ENCODE data around the gene FAM98C.

Gene FAM98C

GRCh38 chr19:38388349-38389100, 14.4 kb upstream of the FAM98C start, which contains the start of gene SPRED3:
Gene SPRED3 (plus strand): TSS chr19:38388697. CDS start chr19:38390303, 1,606 bp downstream.
- Histone ChIP-seq H3K27ac (peak within 1 kb of the TSS; percentile 15; the same call in 1 of the 2 replicates), H3K4me3 (IDR thresholded peaks at IDR 0.05; ENCODE audit: insufficient read depth, low read depth, low read length) (no peak within 1 kb of the TSS), H3K4me2 (peak within 1 kb of the TSS; percentile 89), H2AFZ (ENCODE audit: low read depth) (peak within 1 kb of the TSS; percentile 82), H3K27me3 (ENCODE audit: insufficient read depth, low read depth) (peaks cover 46% of the 10 kb centered on the region), H3K4me1 (ENCODE audit: low read depth, poor library complexity, severe bottlenecking) (peaks cover 11% of the 10 kb centered on the region), H3K79me2 (ENCODE audit: insufficient read depth, low read depth) (no peaks in the 10 kb centered on the region), H3K36me3 (ENCODE audit: insufficient read depth) (no peaks in the 10 kb centered on the region; the same call in 1 of the 2 replicates), H3K9ac (no peak within 1 kb of the TSS), H4K20me1 (ENCODE audit: insufficient read depth) (no peaks in the 10 kb centered on the region)
- no peak for TF ChIP-seq CTCF (conservative IDR thresholded peaks at IDR 0.05; ENCODE audit: low read depth, low read length)

GRCh38 chr19:38389101-38389925, 13.6 kb upstream of the FAM98C start:
- Histone ChIP-seq H3K4me3 (IDR thresholded peaks at IDR 0.05; ENCODE audit: insufficient read depth, low read depth, low read length) (no peak overlapping the region), H3K4me2 (no peak overlapping the region), H3K79me2 (ENCODE audit: insufficient read depth, low read depth) (no peaks in the 10 kb centered on the region), H3K9ac (no peak overlapping the region), H2AFZ (ENCODE audit: low read depth) (no peak overlapping the region), H4K20me1 (ENCODE audit: insufficient read depth) (no peaks in the 10 kb centered on the region), H3K27me3 (ENCODE audit: insufficient read depth, low read depth) (peaks cover 54% of the 10 kb centered on the region), H3K27ac (no peak overlapping the region), H3K36me3 (ENCODE audit: insufficient read depth) (no peaks in the 10 kb centered on the region), H3K4me1 (ENCODE audit: low read depth, poor library complexity, severe bottlenecking) (peaks cover 11% of the 10 kb centered on the region)
- no peak for TF ChIP-seq CTCF (conservative IDR thresholded peaks at IDR 0.05; ENCODE audit: low read depth, low read length)

- Histone ChIP-seq H3K79me2 (ENCODE audit: insufficient read depth, low read depth) (no peaks in the 10 kb centered on the region), H3K4me3 (IDR thresholded peaks at IDR 0.05; ENCODE audit: insufficient read depth, low read depth, low read length) (no peak overlapping the region), H4K20me1 (ENCODE audit: insufficient read depth) (no peaks in the 10 kb centered on the region), H3K27ac (no peak overlapping the region), H3K9ac (no peak overlapping the region), H3K4me2 (no peak overlapping the region), H3K36me3 (ENCODE audit: insufficient read depth) (no peaks in the 10 kb centered on the region), H3K27me3 (ENCODE audit: insufficient read depth, low read depth) (peaks cover 63% of the 10 kb centered on the region), H3K4me1 (ENCODE audit: low read depth, poor library complexity, severe bottlenecking) (peaks cover 11% of the 10 kb centered on the region), H2AFZ (ENCODE audit: low read depth) (no peak overlapping the region)
- no peak for TF ChIP-seq CTCF (conservative IDR thresholded peaks at IDR 0.05; ENCODE audit: low read depth, low read length)
These were observed 12.7 kb upstream of the FAM98C start for GRCh38 chr19:38389957-38390924.

- no peak for TF ChIP-seq CTCF (conservative IDR thresholded peaks at IDR 0.05; ENCODE audit: low read depth, low read length)
- H3K9ac ChIP-seq, result no peak overlapping the region
- H3K4me2 ChIP-seq, result no peak overlapping the region
- no peaks in the 10 kb centered on the region for H4K20me1 ChIP-seq (ENCODE audit: insufficient read depth)
- peaks cover 79% of the 10 kb centered on the region for H3K27me3 ChIP-seq (ENCODE audit: insufficient read depth, low read depth)
- H3K27ac ChIP-seq, result no peak overlapping the region
- peaks cover 5% of the 10 kb centered on the region for H3K4me1 ChIP-seq (ENCODE audit: low read depth, poor library complexity, severe bottlenecking)
- no peak overlapping the region for H3K4me3 ChIP-seq (IDR thresholded peaks at IDR 0.05; ENCODE audit: insufficient read depth, low read depth, low read length)
- no peak overlapping the region for H2AFZ ChIP-seq (ENCODE audit: low read depth)
- H3K36me3 ChIP-seq (ENCODE audit: insufficient read depth), result no peaks in the 10 kb centered on the region
- H3K79me2 ChIP-seq (ENCODE audit: insufficient read depth, low read depth), result no peaks in the 10 kb centered on the region
These were observed 10.9 kb upstream of the FAM98C start for GRCh38 chr19:38391911-38392464.
